Sigmoid colon (tissue), 4 donors: ENCODE results near the gene AUTS2.

ENCODE experiments used
- CTCF ChIP-seq, 4 experiments: fragments of 450-650 bp in 3 of 4; fragments of 200-600 bp in 1 of 4; IDR thresholded peaks; one replicate each; pipeline ENCODE4 v1.5.1; 2016 to 2019; ENCODE audit warnings: antibody characterized with exemption in 4 of 4, mild to moderate bottlenecking in 3 of 4, moderate library complexity in 2 of 4
- EP300 ChIP-seq, 4 donors: sonication (generic); formaldehyde crosslinking; IDR thresholded peaks; one replicate each; pipeline ENCODE4 v1.6.1; 2017; ENCODE audit warnings: antibody characterized with exemption in 4 of 4
- POLR2A ChIP-seq, 2 donors: fragments of 450-650 bp; IDR thresholded peaks; one replicate each; pipeline ENCODE4 v1.6.1; 2016; ENCODE audit warnings: antibody characterized with exemption in 2 of 2, mild to moderate bottlenecking in 2 of 2, moderate library complexity in 2 of 2

GRCh38 chr7:69656890-69657289 is 58.6 kb downstream of the AUTS2 start:
- TF ChIP-seq CTCF (IDR thresholded peaks at IDR 0.05) (no peak), POLR2A (IDR thresholded peaks at IDR 0.05) (no peak), EP300 (IDR thresholded peaks at IDR 0.05) (no peak)
